Hepatocyte (in vitro differentiated cells): ENCODE results near the gene IFNGR2. TPM values are rescaled to one million over a fixed set of nuclear protein-coding genes. Genes with fewer than 3 reads are reported as not detected.

Source experiments
- DNase-seq: peaks from one replicate; pipeline ENCODE4 v3.0.0-alpha.2; 2016; ENCODE audit warnings: low spot score
- H2AFZ ChIP-seq: fragments of 200-600 bp; sonication (generic); 2 replicates; pipeline ENCODE4 v1.6.0; 2016; ENCODE audit warnings: antibody characterized with exemption, mild to moderate bottlenecking
- H3K27ac ChIP-seq: fragments of 200-600 bp; sonication (generic); 2 replicates; pipeline ENCODE4 v1.5.1; 2016; ENCODE audit warnings: mild to moderate bottlenecking
- H3K27me3 ChIP-seq: fragments of 200-600 bp; sonication (generic); 2 replicates; pipeline ENCODE4 v1.6.1; 2016
- H3K36me3 ChIP-seq: fragments of 200-600 bp; sonication (generic); replicated peaks from 2 replicates; pipeline ENCODE4 v1.5.1; 2016; ENCODE audit warnings: low read depth; ENCODE audit not compliant: insufficient read depth
- H3K4me1 ChIP-seq: fragments of 200-600 bp; sonication (generic); 2 replicates; pipeline ENCODE4 v1.5.1; 2016; ENCODE audit warnings: mild to moderate bottlenecking, moderate library complexity; ENCODE audit not compliant: insufficient read depth
- H3K4me2 ChIP-seq: fragments of 200-600 bp; sonication (generic); 2 replicates; pipeline ENCODE4 v1.6.0; 2016
- H3K4me3 ChIP-seq: fragments of 200-600 bp; sonication (generic); 2 replicates; pipeline ENCODE4 v1.5.1; 2016; ENCODE audit warnings: mild to moderate bottlenecking
- H3K79me2 ChIP-seq: fragments of 200-600 bp; sonication (generic); 2 replicates; pipeline ENCODE4 v1.6.0; 2017; ENCODE audit warnings: mild to moderate bottlenecking
- H3K9me2 ChIP-seq: fragments of 200-600 bp; sonication (generic); replicated peaks from 2 replicates; pipeline ENCODE4 v1.6.0; 2017; ENCODE audit warnings: mild to moderate bottlenecking; ENCODE audit not compliant: insufficient read depth
- H3K9me3 ChIP-seq: fragments of 200-600 bp; sonication (generic); 2 replicates; pipeline ENCODE4 v1.5.1; 2016; ENCODE audit warnings: low read depth, mild to moderate bottlenecking
- H4K20me1 ChIP-seq: fragments of 200-600 bp; sonication (generic); 2 replicates; pipeline ENCODE4 v1.6.0; 2016; ENCODE audit warnings: mild to moderate bottlenecking; ENCODE audit not compliant: insufficient read depth, poor library complexity, severe bottlenecking
- EZH2 ChIP-seq: fragments of 200-600 bp; sonication (generic); IDR thresholded peaks from 2 replicates; pipeline ENCODE4 v1.6.1; 2016; ENCODE audit warnings: antibody characterized with exemption, mild to moderate bottlenecking, borderline replicate concordance
- EZH2phosphoT487 ChIP-seq: fragments of 200-600 bp; sonication (generic); IDR thresholded peaks from one replicate; pipeline ENCODE4 v1.6.1; 2018; ENCODE audit warnings: antibody characterized with exemption, mild to moderate bottlenecking, low read depth, moderate library complexity; ENCODE audit not compliant: unreplicated experiment, severe bottlenecking
- WGBS: methylation state at CpG from one replicate; pipeline ENCODE4 v1.1.6; 2016; ENCODE audit warnings: low lambda C conversion rate; ENCODE audit errors: missing lambda C conversion rate; 5-methylcytosine and 5-hydroxymethylcytosine counted together
- polyA plus RNA-seq: library from polyadenylated mRNA; unstranded; fragments of >200 nt; fragmentation: Nextera tagmentation; extraction: Ambion mirVana; gene quantifications from 2 replicates; pipeline ENCODE4 v1.2.1, GENCODE V29; 2016
- total RNA-seq: library from RNA; depleted of rRNA; stranded (reverse); fragments of >200 nt; gene quantifications from 2 replicates; pipeline ENCODE4 v1.2.3, GENCODE V29; 2014
- TF ChIP-seq, protein P1 (sequence below): fragments of 200-600 bp; sonication (generic); IDR thresholded peaks from 2 replicates; pipeline ENCODE4 v1.5.1; 2016; ENCODE audit warnings: antibody characterized with exemption, mild to moderate bottlenecking; ENCODE audit not compliant: poor library complexity

Gene IFNGR2
- total and polyA plus RNA-seq, 2 experiments from 2014 or later: 53.4 to 66.7 TPM

DNA sequence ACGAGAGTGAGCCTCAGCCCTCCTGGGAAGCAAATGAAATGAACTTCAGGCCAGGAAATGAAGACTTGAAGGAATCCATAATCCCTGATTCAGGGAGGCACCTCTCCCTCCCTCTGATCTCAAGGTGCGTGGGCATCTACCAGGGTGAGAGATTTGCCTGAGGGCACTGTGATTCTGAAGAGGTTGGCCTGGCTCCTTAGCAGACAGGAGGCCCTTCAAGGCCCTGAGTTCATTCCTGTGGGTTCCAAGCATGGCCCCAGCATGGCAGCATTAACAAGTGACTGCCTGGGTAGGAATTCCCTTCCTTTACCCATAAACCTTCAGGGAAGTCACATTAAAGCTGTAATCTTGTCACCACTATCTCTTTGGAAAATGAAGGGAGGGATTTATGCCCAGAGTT is 29.8 kb upstream of the IFNGR2 start:
- Histone ChIP-seq H3K4me1 (no peaks in the 10 kb centered on the region), H3K9me3 (no peaks in the 10 kb centered on the region), H4K20me1 (no peaks in the 10 kb centered on the region), H3K27me3 (no peaks in the 10 kb centered on the region), H3K79me2 (no peaks in the 10 kb centered on the region), H3K4me3 (no peak overlapping the region), H3K36me3 (no peaks in the 10 kb centered on the region), H3K9me2 (no peaks in the 10 kb centered on the region), H2AFZ (no peak overlapping the region), H3K27ac (no peak overlapping the region), H3K4me2 (no peak overlapping the region)
- TF ChIP-seq EZH2phosphoT487: no peak
- no peak for TF ChIP-seq EZH2
- TF ChIP-seq, protein P1, sequence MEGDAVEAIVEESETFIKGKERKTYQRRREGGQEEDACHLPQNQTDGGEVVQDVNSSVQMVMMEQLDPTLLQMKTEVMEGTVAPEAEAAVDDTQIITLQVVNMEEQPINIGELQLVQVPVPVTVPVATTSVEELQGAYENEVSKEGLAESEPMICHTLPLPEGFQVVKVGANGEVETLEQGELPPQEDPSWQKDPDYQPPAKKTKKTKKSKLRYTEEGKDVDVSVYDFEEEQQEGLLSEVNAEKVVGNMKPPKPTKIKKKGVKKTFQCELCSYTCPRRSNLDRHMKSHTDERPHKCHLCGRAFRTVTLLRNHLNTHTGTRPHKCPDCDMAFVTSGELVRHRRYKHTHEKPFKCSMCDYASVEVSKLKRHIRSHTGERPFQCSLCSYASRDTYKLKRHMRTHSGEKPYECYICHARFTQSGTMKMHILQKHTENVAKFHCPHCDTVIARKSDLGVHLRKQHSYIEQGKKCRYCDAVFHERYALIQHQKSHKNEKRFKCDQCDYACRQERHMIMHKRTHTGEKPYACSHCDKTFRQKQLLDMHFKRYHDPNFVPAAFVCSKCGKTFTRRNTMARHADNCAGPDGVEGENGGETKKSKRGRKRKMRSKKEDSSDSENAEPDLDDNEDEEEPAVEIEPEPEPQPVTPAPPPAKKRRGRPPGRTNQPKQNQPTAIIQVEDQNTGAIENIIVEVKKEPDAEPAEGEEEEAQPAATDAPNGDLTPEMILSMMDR: no peak
- 73% methylated on average over 2 of the region's 2 CpGs for WGBS
- no peak for DNase-seq

DNA sequence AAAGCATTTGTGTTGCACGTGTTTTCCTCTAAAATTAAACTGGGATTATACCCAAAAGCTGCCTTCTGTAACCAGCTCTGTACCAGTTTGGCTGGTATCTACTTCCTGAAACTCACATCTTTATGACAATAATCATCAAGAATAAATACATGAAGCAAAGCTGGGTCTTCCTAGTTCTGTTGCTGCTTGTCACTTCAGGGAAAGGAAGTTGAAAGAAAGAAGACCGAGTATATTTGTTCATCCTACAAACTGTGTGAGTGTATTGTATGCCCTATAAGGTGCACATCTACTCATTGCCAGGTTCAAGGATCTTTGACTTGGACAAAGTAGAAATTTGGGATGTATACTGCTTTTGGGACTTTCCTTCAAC is 29.1 kb upstream of the IFNGR2 start:
- no peaks in the 10 kb centered on the region for H3K79me2 ChIP-seq
- no peaks in the 10 kb centered on the region for H4K20me1 ChIP-seq
- H3K27ac ChIP-seq: no peak overlapping the region
- H3K4me2 ChIP-seq: no peak overlapping the region
- no peaks in the 10 kb centered on the region for H3K36me3 ChIP-seq
- no peak overlapping the region for H2AFZ ChIP-seq
- WGBS: 90% methylated on average over 2 of the region's 2 CpGs
- DNase-seq: no peak
- H3K4me3 ChIP-seq: no peak overlapping the region
- no peaks in the 10 kb centered on the region for H3K27me3 ChIP-seq
- H3K4me1 ChIP-seq: no peaks in the 10 kb centered on the region
- TF ChIP-seq, protein P1: no peak
- TF ChIP-seq EZH2phosphoT487 (no peak), EZH2 (no peak)
- H3K9me2 ChIP-seq: no peaks in the 10 kb centered on the region
- H3K9me3 ChIP-seq: no peaks in the 10 kb centered on the region

DNA sequence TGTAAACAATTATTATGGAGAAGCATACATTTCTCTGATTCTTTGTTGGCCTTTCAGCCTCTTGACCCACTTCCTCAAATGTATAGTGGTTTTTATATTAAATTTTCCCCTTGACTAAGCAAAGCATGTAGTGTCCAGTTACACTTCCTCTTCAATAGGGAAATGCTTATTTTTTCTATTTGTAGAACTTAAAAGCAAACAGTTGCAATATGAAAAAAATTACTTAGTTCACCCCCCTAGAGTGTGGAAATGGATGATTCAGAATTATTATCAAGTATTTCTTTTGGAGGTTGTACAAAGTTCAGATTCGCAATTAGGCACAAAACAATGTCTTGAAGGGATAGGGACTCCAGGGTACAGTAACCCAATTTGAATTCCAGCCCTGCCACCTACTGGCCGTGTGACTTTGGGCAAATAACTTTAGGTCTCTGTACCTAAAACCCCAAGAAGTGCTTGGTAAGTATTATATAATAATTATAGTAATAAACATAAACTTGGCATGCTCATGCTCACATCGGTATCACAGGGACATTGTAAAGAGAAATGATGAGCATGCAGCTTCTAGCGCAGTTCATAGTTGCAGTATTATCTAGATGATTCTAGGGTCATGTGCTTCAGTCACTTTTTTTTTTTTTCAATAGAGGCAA is 28.6 kb upstream of the IFNGR2 start:
- DNase-seq: peak; percentile 27
- WGBS: 41% methylated on average over 4 of the region's 4 CpGs
- Histone ChIP-seq H3K79me2 (no peaks in the 10 kb centered on the region), H4K20me1 (no peaks in the 10 kb centered on the region), H3K9me3 (no peaks in the 10 kb centered on the region), H3K4me3 (no peak overlapping the region), H3K4me2 (no peak overlapping the region), H3K9me2 (no peaks in the 10 kb centered on the region), H3K27ac (no peak overlapping the region), H3K4me1 (no peaks in the 10 kb centered on the region), H3K27me3 (no peaks in the 10 kb centered on the region), H3K36me3 (no peaks in the 10 kb centered on the region), H2AFZ (no peak overlapping the region)
- TF ChIP-seq, protein P1: peak; percentile 55
- no peak for TF ChIP-seq EZH2phosphoT487
